Neural progenitor cell (in vitro differentiated cells): ENCODE measurements around the gene CYB5R4.

Experiments
- EZH2 ChIP-seq: fragments of 200-600 bp; sonication (generic); IDR thresholded peaks from 2 replicates; pipeline ENCODE4 v1.6.1; 2017; ENCODE audit warnings: antibody characterized with exemption, mild to moderate bottlenecking, moderate library complexity
- EZH2phosphoT487 ChIP-seq: fragments of 200-600 bp; sonication (generic); IDR thresholded peaks from 2 replicates; pipeline ENCODE4 v1.6.1; 2017; ENCODE audit warnings: antibody characterized with exemption
- TF ChIP-seq, protein P1 (sequence below): fragments of 200-600 bp; sonication (generic); IDR thresholded peaks from 2 replicates; pipeline ENCODE4 v1.5.1; 2017; ENCODE audit warnings: antibody characterized with exemption, mild to moderate bottlenecking

GRCh38 chr6:83838727-83839126 is 20.8 kb upstream of the CYB5R4 start:
- TF ChIP-seq, protein P1, sequence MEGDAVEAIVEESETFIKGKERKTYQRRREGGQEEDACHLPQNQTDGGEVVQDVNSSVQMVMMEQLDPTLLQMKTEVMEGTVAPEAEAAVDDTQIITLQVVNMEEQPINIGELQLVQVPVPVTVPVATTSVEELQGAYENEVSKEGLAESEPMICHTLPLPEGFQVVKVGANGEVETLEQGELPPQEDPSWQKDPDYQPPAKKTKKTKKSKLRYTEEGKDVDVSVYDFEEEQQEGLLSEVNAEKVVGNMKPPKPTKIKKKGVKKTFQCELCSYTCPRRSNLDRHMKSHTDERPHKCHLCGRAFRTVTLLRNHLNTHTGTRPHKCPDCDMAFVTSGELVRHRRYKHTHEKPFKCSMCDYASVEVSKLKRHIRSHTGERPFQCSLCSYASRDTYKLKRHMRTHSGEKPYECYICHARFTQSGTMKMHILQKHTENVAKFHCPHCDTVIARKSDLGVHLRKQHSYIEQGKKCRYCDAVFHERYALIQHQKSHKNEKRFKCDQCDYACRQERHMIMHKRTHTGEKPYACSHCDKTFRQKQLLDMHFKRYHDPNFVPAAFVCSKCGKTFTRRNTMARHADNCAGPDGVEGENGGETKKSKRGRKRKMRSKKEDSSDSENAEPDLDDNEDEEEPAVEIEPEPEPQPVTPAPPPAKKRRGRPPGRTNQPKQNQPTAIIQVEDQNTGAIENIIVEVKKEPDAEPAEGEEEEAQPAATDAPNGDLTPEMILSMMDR, result no peak
- TF ChIP-seq EZH2 (no peak), EZH2phosphoT487 (no peak)
